ENCODE measurements around the gene MR1.

Gene MR1

GRCh38 chr1:181021811-181022434 lies 11.9 kb upstream of the MR1 start:
- no peak for DNase-seq (ENCODE audit: low read depth, low spot score)
- TF ChIP-seq CTCF (IDR thresholded peaks at IDR 0.05; ENCODE audit: insufficient read depth, low read length, missing control alignments), result no peak
- ChIA-PET POLR2A (interaction anchor here (0.6 to 2.5 kb wide), 12 partner anchors 10 to 851 kb away, joined by 3 to 21 read pairs (median 4); partner anchors contain the start of genes IER5 and MR1), CTCF (interaction anchor here (0.6 to 4.6 kb wide), 9 partner anchors 9 to 144 kb away, joined by 3 to 46 read pairs (median 4); no protein-coding TSS in a partner anchor)
- peak overlapping the region; percentile 83 for H3K4me3 ChIP-seq (ENCODE audit: low read depth, low read length)

- TF ChIP-seq CTCF (IDR thresholded peaks at IDR 0.05; ENCODE audit: insufficient read depth, low read length, missing control alignments), result no peak
- POLR2A ChIA-PET, result interaction anchor here (0.5 to 2.5 kb wide), 11 partner anchors 9 to 120 kb away, joined by 3 to 21 read pairs (median 4); partner anchors contain the start of gene MR1
- CTCF ChIA-PET, result interaction anchor here (0.6 to 4.6 kb wide), 8 partner anchors 10 to 148 kb away, joined by 3 to 46 read pairs (median 5); no protein-coding TSS in a partner anchor
- no peak for DNase-seq (ENCODE audit: low read depth, low spot score)
- H3K4me3 ChIP-seq (ENCODE audit: low read depth, low read length), result peak overlapping the region; percentile 41
These were observed 10.3 kb upstream of the MR1 start for GRCh38 chr1:181023265-181024057.

- TF ChIP-seq CTCF (IDR thresholded peaks at IDR 0.05; ENCODE audit: insufficient read depth, low read length, missing control alignments), result no peak
- CTCF ChIA-PET, result interaction anchor here (0.7 to 17.3 kb wide), 3 partner anchors 9 to 119 kb away, joined by 3 to 362 read pairs (median 12); no protein-coding TSS in a partner anchor
- peak; percentile 71 for DNase-seq (ENCODE audit: low read depth, low spot score)
- POLR2A ChIA-PET, result no interaction called here
- H3K4me3 ChIP-seq (ENCODE audit: low read depth, low read length), result no peak overlapping the region
These were observed 5.6 kb upstream of the MR1 start for GRCh38 chr1:181028196-181028595.

- no peak for TF ChIP-seq CTCF (IDR thresholded peaks at IDR 0.05; ENCODE audit: insufficient read depth, low read length, missing control alignments)
- ChIA-PET POLR2A (no interaction called here), CTCF (interaction anchor here (0.7 to 17.3 kb wide), 3 partner anchors 8 to 118 kb away, joined by 3 to 362 read pairs (median 12); no protein-coding TSS in a partner anchor)
- DNase-seq (ENCODE audit: low read depth, low spot score), result no peak
- H3K4me3 ChIP-seq (ENCODE audit: low read depth, low read length), result no peak overlapping the region
These were observed 5.2 kb upstream of the MR1 start for GRCh38 chr1:181028615-181029014.

- CTCF ChIA-PET, result interaction anchor here (0.9 to 17.3 kb wide), 7 partner anchors 10 to 150 kb away, joined by 3 to 362 read pairs (median 3); partner anchors contain the start of gene STX6
- POLR2A ChIA-PET, result interaction anchor here (3.4 kb wide), 1 partner anchor 10 kb away, joined by 21 read pairs; the partner anchor contains the start of gene STX6
- no peak for DNase-seq (ENCODE audit: low read depth, low spot score)
- no peak for TF ChIP-seq CTCF (IDR thresholded peaks at IDR 0.05; ENCODE audit: insufficient read depth, low read length, missing control alignments)
- H3K4me3 ChIP-seq (ENCODE audit: low read depth, low read length), result no peak overlapping the region
These were observed 1.2 kb upstream of the MR1 start for GRCh38 chr1:181032535-181032934.

All from AG04449 (cell line).